Endothelial cell of umbilical vein (primary cell): Measurements from ENCODE around the gene PNPLA7. TPM values are rescaled to one million over a fixed set of nuclear protein-coding genes. Genes with fewer than 3 reads are reported as not detected.
A peak's percentile ranks its signal among the peaks of the same experiment; 100 is the strongest.

Experiments used
- BruUV-seq: library from RNA; stranded (reverse); fragments of 400-500 nt; replicated peaks from 2 replicates; lab custom pipeline; 2021; lab: Mats Ljungman, UMichigan
- CTCF ChIA-PET: fragments of 300-600, 350-600 bp; sonication (Branson Sonifier 250); formaldehyde crosslinking; loops from one replicate; lab custom pipeline; 2021; ENCODE audit warnings: antibody characterized with exemption, inconsistent platforms; lab: Charles Lee
- POLR2A ChIA-PET: fragments of 300-600, 350-600 bp; sonication (Branson Sonifier 250); formaldehyde crosslinking; loops from one replicate; lab custom pipeline; 2021; ENCODE audit warnings: antibody characterized with exemption, inconsistent platforms; lab: Charles Lee
- DNase-seq: peaks from one replicate; pipeline ENCODE4 v3.0.0-alpha.2; 2011; ENCODE audit warnings: low read depth, low spot score
- FAIRE-seq: peaks from 2 replicates; lab custom pipeline; 2011; peaks lifted over from hg19 to GRCh38; lab: Jason Lieb, UNC
- H2AFZ ChIP-seq: 2 replicates; pipeline ENCODE4 v1.6.0; 2012; ENCODE audit warnings: low read depth, low read length, control low read depth, inconsistent platforms
- H3K27ac ChIP-seq: 2 replicates; pipeline ENCODE4 v1.5.1; 2011; ENCODE audit warnings: low read depth, mild to moderate bottlenecking, control low read depth, low read length, moderate library complexity; ENCODE audit not compliant: insufficient read depth
- H3K27me3 ChIP-seq, 2 experiments: 2 replicates each; pipeline versions ENCODE4 v1.6.0 to v1.6.1; 2011; ENCODE audit warnings: low read length in 2 of 2, mixed read lengths in 1 of 2; ENCODE audit not compliant: control insufficient read depth in 2 of 2, insufficient read depth in 2 of 2
- H3K36me3 ChIP-seq, 2 experiments: 2 replicates in 1 of 2; 3 replicates in 1 of 2; pipeline ENCODE4 v1.5.1; 2011; ENCODE audit warnings: low read length in 2 of 2, mild to moderate bottlenecking in 1 of 2, moderate library complexity in 1 of 2; ENCODE audit not compliant: control insufficient read depth in 2 of 2, insufficient read depth in 2 of 2; ENCODE audit errors: extremely low read depth in 1 of 2
- H3K4me1 ChIP-seq: 3 replicates; pipeline ENCODE4 v1.5.1; 2011; ENCODE audit warnings: mild to moderate bottlenecking, low read length; ENCODE audit not compliant: control insufficient read depth, insufficient read depth; ENCODE audit errors: extremely low read depth
- H3K4me2 ChIP-seq: 2 replicates; pipeline ENCODE4 v1.6.1; 2011; ENCODE audit warnings: low read length, control low read depth, mixed read lengths; ENCODE audit not compliant: insufficient read depth
- H3K4me3 ChIP-seq, 3 experiments: fragments of 200-600 bp in 1 of 3; sonication (generic), shearing (Covaris generic) in 1 of 3; replicated peaks in 1 of 3; 2 replicates each; pipeline ENCODE4 v1.5.1; 2011 to 2016; ENCODE audit warnings: control low read depth in 3 of 3, low read length in 3 of 3, mild to moderate bottlenecking in 2 of 3, inconsistent platforms in 1 of 3, low read depth in 1 of 3, moderate library complexity in 1 of 3; ENCODE audit not compliant: insufficient read depth in 1 of 3
- H3K79me2 ChIP-seq: 2 replicates; pipeline ENCODE4 v1.6.0; 2012; ENCODE audit warnings: low read length, inconsistent platforms; ENCODE audit not compliant: control insufficient read depth, insufficient read depth
- H3K9ac ChIP-seq: replicated peaks from 2 replicates; pipeline ENCODE3; 2011; ENCODE audit warnings: low read length, control low read depth; ENCODE audit not compliant: insufficient read depth; ENCODE audit errors: extremely low read depth
- H3K9me1 ChIP-seq: replicated peaks from 3 replicates; pipeline ENCODE4 v1.6.0; 2011; ENCODE audit warnings: mild to moderate bottlenecking, low read length; ENCODE audit not compliant: control insufficient read depth, insufficient read depth; ENCODE audit errors: extremely low read depth
- H3K9me3 ChIP-seq: replicated peaks from 2 replicates; pipeline ENCODE4 v1.5.1; 2012; ENCODE audit warnings: low read length, inconsistent platforms; ENCODE audit not compliant: control insufficient read depth, insufficient read depth
- H4K20me1 ChIP-seq: replicated peaks from 2 replicates; pipeline ENCODE3; 2011; ENCODE audit warnings: mild to moderate bottlenecking, low read length; ENCODE audit not compliant: control insufficient read depth, insufficient read depth; ENCODE audit errors: extremely low read depth
- FOS ChIP-seq: IDR thresholded peaks from 2 replicates; pipeline ENCODE4 v1.6.1; 2011; ENCODE audit warnings: mild to moderate bottlenecking, low read length, moderate library complexity, borderline replicate concordance; ENCODE audit not compliant: insufficient read depth
- JUN ChIP-seq: IDR thresholded peaks from 2 replicates; pipeline ENCODE4 v1.6.1; 2011; ENCODE audit warnings: borderline replicate concordance, low read depth; ENCODE audit not compliant: insufficient read length, insufficient read depth
- POLR2A ChIP-seq: IDR thresholded peaks from 2 replicates; pipeline ENCODE4 v1.6.1; 2012; ENCODE audit warnings: low read depth, mild to moderate bottlenecking, control low read depth, low read length
- POLR2AphosphoS5 ChIP-seq: IDR thresholded peaks from 2 replicates; pipeline ENCODE4 v1.6.1; 2012; ENCODE audit warnings: low read depth, mild to moderate bottlenecking, control low read depth, low read length, moderate library complexity; ENCODE audit not compliant: insufficient read depth
- dilution Hi-C: fragments of 300-500 bp; cut with MboI; formaldehyde crosslinking; loops from one replicate; pipeline ENCODE4 v1.15.0; 2019; ENCODE audit warnings: low sequenced_read_pairs; ENCODE audit not compliant: extremely low pct_ligation_motif_present
- intact Hi-C: fragments of 100-400 bp; cut with micrococcal nuclease; formaldehyde crosslinking; loops from one replicate; pipeline ENCODE4 v1.10.0; 2022
- polyA plus RNA-seq, 4 experiments: library from polyadenylated mRNA; depleted of rRNA in 3 of 4; stranded (reverse) in 3 of 4; unstranded in 1 of 4; fragments of >200 nt; gene quantifications; 2 replicates each; pipeline versions ENCODE4 v1.2.1 to v1.2.3, GENCODE V29; 2011 to 2012; ENCODE audit warnings: missing spikeins in 1 of 4
- total RNA-seq: library from RNA; stranded (reverse); gene quantifications from 2 replicates; pipeline ENCODE4 v1.2.3, GENCODE V29; 2021
- TF ChIP-seq, protein P1 (sequence below), 2 donors: IDR thresholded peaks; 1 replicate in 1 of 2; 2 replicates in 1 of 2; pipeline ENCODE4 v1.5.1; 2011; ENCODE audit warnings: low read length in 2 of 2, mild to moderate bottlenecking in 2 of 2, moderate library complexity in 2 of 2, control low read depth in 1 of 2, inconsistent platforms in 1 of 2, low read depth in 1 of 2; ENCODE audit not compliant: insufficient read depth in 1 of 2; ENCODE audit errors: extremely low read depth in 1 of 2
- TF ChIP-seq, protein P2 (sequence below): IDR thresholded peaks from 2 replicates; pipeline ENCODE4 v1.6.1; 2011; ENCODE audit not compliant: insufficient read depth, insufficient read length

Gene PNPLA7
- total and polyA plus RNA-seq, 2 donors (not counting 3 experiments of a cell fraction or from before 2014, with no cell fraction given): 1.0 to 1.9 TPM

DNA sequence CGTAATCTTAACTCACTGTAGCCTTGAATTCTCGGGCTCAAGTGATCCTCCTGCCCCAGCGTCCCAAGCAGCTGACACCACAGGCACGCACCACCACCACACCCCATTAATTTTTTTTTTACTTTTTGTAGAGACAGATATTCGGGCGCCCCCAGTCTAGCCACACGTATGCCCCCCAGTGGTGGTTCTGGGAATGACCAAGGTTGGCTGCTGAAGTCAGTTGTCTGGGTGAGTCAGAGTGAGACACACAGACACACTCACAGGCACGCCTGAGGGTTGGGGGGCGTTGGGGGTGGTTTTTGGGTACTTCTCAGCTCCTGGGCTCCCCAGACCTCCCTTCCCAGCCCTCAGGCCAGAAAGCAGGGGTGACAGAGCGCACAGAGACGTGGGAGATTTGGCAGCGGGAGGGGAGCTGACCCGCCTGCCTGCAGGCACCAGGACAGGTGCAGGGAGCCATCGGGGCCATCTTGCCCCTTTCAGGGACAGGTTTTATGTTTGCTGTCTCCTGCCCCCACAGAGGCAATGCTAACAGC, 104.9 kb downstream of the PNPLA7 start:
- FAIRE-seq (peak; percentile 85), DNase-seq (peak; percentile 78)
- no peak overlapping the region for H3K4me2 ChIP-seq
- dilution Hi-C loops (no loop called here), intact Hi-C loops (loop anchor here (1.0 kb wide), 4 partner anchors 22 to 158 kb away; partner anchors contain the start of genes EXD3 and NOXA1)
- no peaks in the 10 kb centered on the region for H3K9me1 ChIP-seq
- TF ChIP-seq, protein P1, sequence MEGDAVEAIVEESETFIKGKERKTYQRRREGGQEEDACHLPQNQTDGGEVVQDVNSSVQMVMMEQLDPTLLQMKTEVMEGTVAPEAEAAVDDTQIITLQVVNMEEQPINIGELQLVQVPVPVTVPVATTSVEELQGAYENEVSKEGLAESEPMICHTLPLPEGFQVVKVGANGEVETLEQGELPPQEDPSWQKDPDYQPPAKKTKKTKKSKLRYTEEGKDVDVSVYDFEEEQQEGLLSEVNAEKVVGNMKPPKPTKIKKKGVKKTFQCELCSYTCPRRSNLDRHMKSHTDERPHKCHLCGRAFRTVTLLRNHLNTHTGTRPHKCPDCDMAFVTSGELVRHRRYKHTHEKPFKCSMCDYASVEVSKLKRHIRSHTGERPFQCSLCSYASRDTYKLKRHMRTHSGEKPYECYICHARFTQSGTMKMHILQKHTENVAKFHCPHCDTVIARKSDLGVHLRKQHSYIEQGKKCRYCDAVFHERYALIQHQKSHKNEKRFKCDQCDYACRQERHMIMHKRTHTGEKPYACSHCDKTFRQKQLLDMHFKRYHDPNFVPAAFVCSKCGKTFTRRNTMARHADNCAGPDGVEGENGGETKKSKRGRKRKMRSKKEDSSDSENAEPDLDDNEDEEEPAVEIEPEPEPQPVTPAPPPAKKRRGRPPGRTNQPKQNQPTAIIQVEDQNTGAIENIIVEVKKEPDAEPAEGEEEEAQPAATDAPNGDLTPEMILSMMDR (IDR thresholded peaks at IDR 0.05; ENCODE audit: extremely low read depth in 1 of 2, insufficient read depth in 1 of 2, low read depth in 1 of 2, low read length in 2 of 2): peak; percentile 77 to 87
- TF ChIP-seq, protein P2, sequence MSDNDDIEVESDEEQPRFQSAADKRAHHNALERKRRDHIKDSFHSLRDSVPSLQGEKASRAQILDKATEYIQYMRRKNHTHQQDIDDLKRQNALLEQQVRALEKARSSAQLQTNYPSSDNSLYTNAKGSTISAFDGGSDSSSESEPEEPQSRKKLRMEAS: no peak
- TF ChIP-seq POLR2A (no peak), JUN (no peak), POLR2AphosphoS5 (peak; percentile 20), FOS (peak; percentile 72)
- H3K9ac ChIP-seq: no peak overlapping the region
- no peak overlapping the region for H2AFZ ChIP-seq
- no peaks in the 10 kb centered on the region for H4K20me1 ChIP-seq
- H3K36me3 ChIP-seq: peaks cover 3 to 14% of the 10 kb centered on the region in 2 experiments
- H3K27ac ChIP-seq: no peak overlapping the region
- ChIA-PET POLR2A (no interaction called here), CTCF (interaction anchor here (0.7 to 3.0 kb wide), 8 partner anchors 11 to 158 kb away, joined by 3 to 42 read pairs (median 4); partner anchors contain the start of genes EXD3, NOXA1 and NRARP)
- H3K4me1 ChIP-seq: no peaks in the 10 kb centered on the region
- no peak overlapping the region for H3K4me3 ChIP-seq
- no peaks in the 10 kb centered on the region for H3K27me3 ChIP-seq
- no TSS peak for BruUV-seq
- H3K9me3 ChIP-seq: no peaks in the 10 kb centered on the region
- no peaks in the 10 kb centered on the region for H3K79me2 ChIP-seq
